HG03457 (cell line): Measurements from ENCODE around the gene USPL1.
A peak's percentile ranks its signal among the peaks of the same experiment; 100 is the strongest.
"Not testable (repeated sequence)": the region's sequence is repeated elsewhere in the genome, so short reads cannot be mapped to it uniquely, and the experiment has no call there.

Source experiments
- ATAC-seq: cut with Tn5 transposase; IDR thresholded peaks from one replicate; pipeline ENCODE4 v1.9.1; 2021; ENCODE audit warnings: moderate number of reproducible peaks; ENCODE audit not compliant: unreplicated experiment

USPL1 gene

GRCh38 chr13:30617315-30618185 is at the start of gene USPL1:
TSS of gene USPL1 (plus strand) at chr13:30617920. CDS start at chr13:30621141, 3,221 bp downstream.
- peak; percentile 78 for ATAC-seq

- ATAC-seq, result no peak
Measured at GRCh38 chr13:30569901-30570576, 47.7 kb upstream of the USPL1 start.

GRCh38 chr13:30570691-30571090 is 47.0 kb upstream of the USPL1 start:
- no peak for ATAC-seq

GRCh38 chr13:30572859-30573275 is 44.9 kb upstream of the USPL1 start:
- ATAC-seq, result peak; percentile 49

- no peak for ATAC-seq
Measured at GRCh38 chr13:30576528-30576927, 41.2 kb upstream of the USPL1 start.

GRCh38 chr13:30577401-30577852 is 40.3 kb upstream of the USPL1 start:
- ATAC-seq, result no peak

GRCh38 chr13:30580852-30581502 is 36.7 kb upstream of the USPL1 start:
- no peak for ATAC-seq

- ATAC-seq, result no peak
Measured at GRCh38 chr13:30581582-30581981, 36.1 kb upstream of the USPL1 start.

- no peak for ATAC-seq
Measured at GRCh38 chr13:30584051-30584731, 33.5 kb upstream of the USPL1 start.

GRCh38 chr13:30585748-30586262 is 31.9 kb upstream of the USPL1 start:
- ATAC-seq, result no peak

GRCh38 chr13:30587231-30587630 is 30.5 kb upstream of the USPL1 start:
- no peak for ATAC-seq

- ATAC-seq, result no peak
Measured at GRCh38 chr13:30587739-30588138, 30.0 kb upstream of the USPL1 start.

- ATAC-seq, result no peak
Measured at GRCh38 chr13:30593001-30593400, 24.7 kb upstream of the USPL1 start.

GRCh38 chr13:30600496-30600895 is 17.2 kb upstream of the USPL1 start:
- ATAC-seq, result no peak

GRCh38 chr13:30601836-30602235 is 15.9 kb upstream of the USPL1 start:
- ATAC-seq, result no peak

- ATAC-seq, result no peak
Measured at GRCh38 chr13:30605052-30605451, 12.7 kb upstream of the USPL1 start.

- not testable (repeated sequence) for ATAC-seq
Measured at GRCh38 chr13:30607186-30607585, 10.5 kb upstream of the USPL1 start.

GRCh38 chr13:30607908-30608307 is 9.8 kb upstream of the USPL1 start:
- peak; percentile 93 for ATAC-seq

- ATAC-seq, result no peak
Measured at GRCh38 chr13:30608364-30608763, 9.4 kb upstream of the USPL1 start.

GRCh38 chr13:30610311-30610710 is 7.4 kb upstream of the USPL1 start:
- ATAC-seq, result no peak

GRCh38 chr13:30615481-30615865 is 2.2 kb upstream of the USPL1 start:
- ATAC-seq, result no peak
